Measurements from ENCODE around the gene SLCO4C1.

Gene SLCO4C1

DNA sequence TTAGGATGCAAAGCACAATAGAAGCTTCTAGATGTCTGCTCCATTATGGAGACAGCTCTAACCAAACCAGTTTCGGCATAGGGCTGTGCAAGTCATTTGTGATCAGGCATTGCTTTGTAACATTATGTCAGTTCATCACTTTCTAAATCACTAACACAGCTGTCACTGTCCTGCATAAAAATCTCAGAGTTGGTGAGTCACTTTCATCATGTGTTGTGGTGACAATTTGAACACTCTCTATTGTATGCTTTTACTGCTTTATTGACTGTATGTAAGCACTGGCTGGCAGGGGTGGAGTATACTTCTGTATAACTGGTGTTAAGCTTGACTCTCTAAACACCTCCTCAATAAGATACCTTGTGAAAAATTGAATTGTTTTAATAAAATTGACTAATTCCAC is 77.9 kb downstream of the SLCO4C1 start:
- H2BK15ac ChIP-seq (ENCODE audit: low read length) = no peak overlapping the region
- no peak overlapping the region for H2BK12ac ChIP-seq (ENCODE audit: low read length)
- no peak overlapping the region for H3K4ac ChIP-seq (ENCODE audit: low read length)
- no peak overlapping the region for H3K18ac ChIP-seq (ENCODE audit: low read length)
- H2AFZ ChIP-seq (ENCODE audit: low read length) = no peak overlapping the region
- no peak for DNase-seq (ENCODE audit: low spot score)
- no peaks in the 10 kb centered on the region for H3K27me3 ChIP-seq (ENCODE audit: control insufficient read depth in 3 of 3, insufficient read depth in 3 of 3, low read depth in 1 of 3, low read length in 3 of 3)
- no peaks in the 10 kb centered on the region for H3K4me1 ChIP-seq (ENCODE audit: control insufficient read depth in 2 of 2, insufficient read depth in 1 of 2, low read depth in 1 of 2, low read length in 2 of 2)
- no peak overlapping the region for H3K14ac ChIP-seq (ENCODE audit: low read length)
- no peaks in the 10 kb centered on the region for H3K36me3 ChIP-seq (replicated peaks in 1 of 2; ENCODE audit: control insufficient read depth in 2 of 2, insufficient read depth in 2 of 2, low read length in 2 of 2)
- no peak overlapping the region for H4K8ac ChIP-seq (ENCODE audit: low read depth, low read length)
- H3K9me3 ChIP-seq (replicated peaks in 1 of 2; ENCODE audit: control insufficient read depth in 2 of 2, insufficient read depth in 1 of 2, low read depth in 1 of 2, low read length in 2 of 2) = peaks cover 2 to 4% of the 10 kb centered on the region in 2 donors
- H3K9ac ChIP-seq (ENCODE audit: low read depth, low read length, poor library complexity) = no peak overlapping the region
- H4K91ac ChIP-seq (ENCODE audit: low read depth, low read length, poor library complexity) = no peak overlapping the region
- H3K4me3 ChIP-seq (ENCODE audit: low read length in 2 of 2) = no peak overlapping the region
- no peak overlapping the region for H3K27ac ChIP-seq (replicated peaks; ENCODE audit: low read length)
- no peak overlapping the region for H2BK5ac ChIP-seq (ENCODE audit: low read length)
- no peak overlapping the region for H3K4me2 ChIP-seq (ENCODE audit: insufficient read depth, low read length, poor library complexity, severe bottlenecking)
- H3K23ac ChIP-seq (ENCODE audit: low read depth, low read length, poor library complexity) = no peak overlapping the region
- H2AK5ac ChIP-seq (ENCODE audit: low read depth, low read length) = no peak overlapping the region
- no peak overlapping the region for H2BK120ac ChIP-seq (ENCODE audit: low read depth, low read length)
- no CpG with 5 or more reads among the region's 1 CpG for WGBS, 2 donors (ENCODE audit: extremely low coverage in 2 of 2, insufficient read length in 2 of 2, insufficient replicate concordance in 1 of 2)
- no peaks in the 10 kb centered on the region for H3K79me1 ChIP-seq (ENCODE audit: low read depth, low read length)

DNA sequence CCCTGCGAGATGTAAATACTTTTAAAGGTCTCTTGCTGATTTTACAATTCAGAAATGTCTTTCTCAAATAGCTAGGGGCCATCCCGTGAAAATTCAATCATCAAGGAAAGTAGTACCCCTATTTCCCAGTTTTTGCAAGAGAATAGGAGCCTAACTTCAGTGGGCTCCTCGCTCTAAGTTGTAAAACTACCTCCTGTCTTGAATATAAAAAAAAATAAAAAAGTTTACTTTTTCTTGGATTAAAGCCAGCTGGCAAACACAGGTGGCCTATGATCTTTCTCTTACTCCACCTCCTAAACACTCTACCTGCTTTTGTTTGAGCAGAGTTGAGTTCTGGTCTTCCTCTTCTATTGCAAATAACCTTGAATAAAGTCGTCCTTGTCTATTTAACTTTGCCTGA is 79.4 kb downstream of the SLCO4C1 start:
- H3K4me2 ChIP-seq (ENCODE audit: insufficient read depth, low read length, poor library complexity, severe bottlenecking) = no peak overlapping the region
- no peak overlapping the region for H3K23ac ChIP-seq (ENCODE audit: low read depth, low read length, poor library complexity)
- H2BK12ac ChIP-seq (ENCODE audit: low read length) = no peak overlapping the region
- no peak overlapping the region for H3K9ac ChIP-seq (ENCODE audit: low read depth, low read length, poor library complexity)
- H3K18ac ChIP-seq (ENCODE audit: low read length) = no peak overlapping the region
- no CpG with 5 or more reads among the region's 4 CpGs for WGBS, 2 donors (ENCODE audit: extremely low coverage in 2 of 2, insufficient read length in 2 of 2, insufficient replicate concordance in 1 of 2)
- H2BK5ac ChIP-seq (ENCODE audit: low read length) = no peak overlapping the region
- no peaks in the 10 kb centered on the region for H3K27me3 ChIP-seq (ENCODE audit: control insufficient read depth in 3 of 3, insufficient read depth in 3 of 3, low read depth in 1 of 3, low read length in 3 of 3)
- no peak overlapping the region for H4K8ac ChIP-seq (ENCODE audit: low read depth, low read length)
- no peak overlapping the region for H3K14ac ChIP-seq (ENCODE audit: low read length)
- no peak overlapping the region for H4K91ac ChIP-seq (ENCODE audit: low read depth, low read length, poor library complexity)
- no peak overlapping the region for H3K4me3 ChIP-seq (ENCODE audit: low read length in 2 of 2)
- no peak overlapping the region for H3K4ac ChIP-seq (ENCODE audit: low read length)
- no peak for DNase-seq (ENCODE audit: low spot score)
- H2BK15ac ChIP-seq (ENCODE audit: low read length) = no peak overlapping the region
- no peak overlapping the region for H3K27ac ChIP-seq (replicated peaks; ENCODE audit: low read length)
- H3K79me1 ChIP-seq (ENCODE audit: low read depth, low read length) = no peaks in the 10 kb centered on the region
- H2AK5ac ChIP-seq (ENCODE audit: low read depth, low read length) = no peak overlapping the region
- H3K4me1 ChIP-seq (ENCODE audit: control insufficient read depth in 2 of 2, insufficient read depth in 1 of 2, low read depth in 1 of 2, low read length in 2 of 2) = no peaks in the 10 kb centered on the region
- H2AFZ ChIP-seq (ENCODE audit: low read length) = no peak overlapping the region
- H2BK120ac ChIP-seq (ENCODE audit: low read depth, low read length) = no peak overlapping the region
- H3K36me3 ChIP-seq (replicated peaks in 1 of 2; ENCODE audit: control insufficient read depth in 2 of 2, insufficient read depth in 2 of 2, low read length in 2 of 2) = no peaks in the 10 kb centered on the region
- no peaks in the 10 kb centered on the region for H3K9me3 ChIP-seq (replicated peaks in 1 of 2; ENCODE audit: control insufficient read depth in 2 of 2, insufficient read depth in 1 of 2, low read depth in 1 of 2, low read length in 2 of 2)

DNA sequence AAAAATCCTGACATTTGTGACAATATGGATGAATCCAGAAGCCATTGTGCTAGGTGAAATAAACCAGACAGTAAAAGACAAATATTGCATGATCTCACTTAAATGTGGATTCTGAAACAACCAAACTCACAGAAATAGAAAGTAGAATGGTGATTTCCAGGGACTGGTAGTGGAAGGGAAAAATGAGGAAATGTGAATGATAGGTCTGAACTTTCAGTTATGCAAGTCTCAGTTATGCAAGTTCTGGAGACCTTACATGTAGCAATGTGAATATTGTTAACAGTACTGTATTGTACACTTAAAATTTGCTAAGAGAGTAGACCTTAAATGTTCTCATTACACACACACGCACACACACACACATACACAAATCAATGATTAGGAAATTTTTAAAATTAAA is 84.9 kb downstream of the SLCO4C1 start:
- Histone ChIP-seq H3K18ac (ENCODE audit: low read length) (no peak overlapping the region), H3K9me3 (replicated peaks in 1 of 2; ENCODE audit: control insufficient read depth in 2 of 2, insufficient read depth in 1 of 2, low read depth in 1 of 2, low read length in 2 of 2) (no peaks in the 10 kb centered on the region)

DNA sequence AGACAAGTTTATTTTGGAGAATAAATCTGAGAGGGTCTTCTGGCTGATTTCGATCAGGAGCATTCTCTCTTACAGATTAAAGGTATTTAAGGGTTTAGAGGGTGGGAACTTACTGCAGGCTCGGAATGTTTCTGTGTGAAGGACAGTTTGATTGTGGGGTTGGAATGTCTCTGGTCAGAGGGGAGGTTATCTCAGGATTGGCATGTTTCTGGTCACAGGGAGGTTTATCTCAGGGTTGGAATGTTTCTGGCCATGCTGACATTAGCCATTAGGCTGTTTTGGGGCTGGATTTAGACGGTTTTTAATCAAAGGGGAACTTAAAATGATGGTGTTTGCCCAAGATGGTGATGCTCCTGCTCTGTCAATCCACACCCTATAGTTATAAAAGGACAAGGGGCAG is 95.2 kb downstream of the SLCO4C1 start:
- no peaks in the 10 kb centered on the region for H3K27me3 ChIP-seq (ENCODE audit: control insufficient read depth in 3 of 3, insufficient read depth in 3 of 3, low read depth in 1 of 3, low read length in 3 of 3)
- H2BK12ac ChIP-seq (ENCODE audit: low read length) = no peak overlapping the region
- WGBS, 2 donors (ENCODE audit: extremely low coverage in 2 of 2, insufficient read length in 2 of 2, insufficient replicate concordance in 1 of 2) = no CpG with 5 or more reads among the region's 3 CpGs
- H3K14ac ChIP-seq (ENCODE audit: low read length) = no peak overlapping the region
- H4K8ac ChIP-seq (ENCODE audit: low read depth, low read length) = no peak overlapping the region
- no peak overlapping the region for H2AK5ac ChIP-seq (ENCODE audit: low read depth, low read length)
- H3K4me2 ChIP-seq (ENCODE audit: insufficient read depth, low read length, poor library complexity, severe bottlenecking) = no peak overlapping the region
- no peak overlapping the region for H3K4me3 ChIP-seq (ENCODE audit: low read length in 2 of 2)
- no peak overlapping the region for H3K9ac ChIP-seq (ENCODE audit: low read depth, low read length, poor library complexity)
- H3K23ac ChIP-seq (ENCODE audit: low read depth, low read length, poor library complexity) = no peak overlapping the region
- DNase-seq (ENCODE audit: low spot score) = no peak
- no peak overlapping the region for H4K91ac ChIP-seq (ENCODE audit: low read depth, low read length, poor library complexity)
- no peak overlapping the region for H3K27ac ChIP-seq (replicated peaks; ENCODE audit: low read length)
- no peaks in the 10 kb centered on the region for H3K36me3 ChIP-seq (replicated peaks in 1 of 2; ENCODE audit: control insufficient read depth in 2 of 2, insufficient read depth in 2 of 2, low read length in 2 of 2)
- no peak overlapping the region for H3K18ac ChIP-seq (ENCODE audit: low read length)
- H2BK15ac ChIP-seq (ENCODE audit: low read length) = no peak overlapping the region
- no peak overlapping the region for H3K4ac ChIP-seq (ENCODE audit: low read length)
- H2BK120ac ChIP-seq (ENCODE audit: low read depth, low read length) = no peak overlapping the region
- H3K4me1 ChIP-seq (ENCODE audit: control insufficient read depth in 2 of 2, insufficient read depth in 1 of 2, low read depth in 1 of 2, low read length in 2 of 2) = no peaks in the 10 kb centered on the region
- no peak overlapping the region for H2BK5ac ChIP-seq (ENCODE audit: low read length)
- no peaks in the 10 kb centered on the region for H3K79me1 ChIP-seq (ENCODE audit: low read depth, low read length)
- peaks cover 0 to 2% of the 10 kb centered on the region in 2 donors for H3K9me3 ChIP-seq (replicated peaks in 1 of 2; ENCODE audit: control insufficient read depth in 2 of 2, insufficient read depth in 1 of 2, low read depth in 1 of 2, low read length in 2 of 2)
- no peak overlapping the region for H2AFZ ChIP-seq (ENCODE audit: low read length)

More for the DNA sequence above, 84.9 kb downstream of the SLCO4C1 start:
- no peak for DNase-seq (ENCODE audit: low spot score)
- H3K9ac ChIP-seq (ENCODE audit: low read depth, low read length, poor library complexity) = no peak overlapping the region
- H2AFZ ChIP-seq (ENCODE audit: low read length) = no peak overlapping the region
- WGBS, 2 donors (ENCODE audit: extremely low coverage in 2 of 2, insufficient read length in 2 of 2, insufficient replicate concordance in 1 of 2) = no CpG with 5 or more reads among the region's 1 CpG
- H3K27ac ChIP-seq (replicated peaks; ENCODE audit: low read length) = no peak overlapping the region
- H3K4ac ChIP-seq (ENCODE audit: low read length) = no peak overlapping the region
- no peak overlapping the region for H3K4me3 ChIP-seq (ENCODE audit: low read length in 2 of 2)
- no peak overlapping the region for H2BK12ac ChIP-seq (ENCODE audit: low read length)
- H3K4me2 ChIP-seq (ENCODE audit: insufficient read depth, low read length, poor library complexity, severe bottlenecking) = no peak overlapping the region
- H3K79me1 ChIP-seq (ENCODE audit: low read depth, low read length) = no peaks in the 10 kb centered on the region
- no peak overlapping the region for H2BK120ac ChIP-seq (ENCODE audit: low read depth, low read length)
- no peaks in the 10 kb centered on the region for H3K4me1 ChIP-seq (ENCODE audit: control insufficient read depth in 2 of 2, insufficient read depth in 1 of 2, low read depth in 1 of 2, low read length in 2 of 2)
- no peak overlapping the region for H2BK15ac ChIP-seq (ENCODE audit: low read length)
- H3K14ac ChIP-seq (ENCODE audit: low read length) = no peak overlapping the region
- H2BK5ac ChIP-seq (ENCODE audit: low read length) = no peak overlapping the region
- no peak overlapping the region for H2AK5ac ChIP-seq (ENCODE audit: low read depth, low read length)
- H3K27me3 ChIP-seq (ENCODE audit: control insufficient read depth in 3 of 3, insufficient read depth in 3 of 3, low read depth in 1 of 3, low read length in 3 of 3) = no peaks in the 10 kb centered on the region
- no peak overlapping the region for H4K8ac ChIP-seq (ENCODE audit: low read depth, low read length)
- H4K91ac ChIP-seq (ENCODE audit: low read depth, low read length, poor library complexity) = no peak overlapping the region
- H3K23ac ChIP-seq (ENCODE audit: low read depth, low read length, poor library complexity) = no peak overlapping the region
- H3K36me3 ChIP-seq (replicated peaks in 1 of 2; ENCODE audit: control insufficient read depth in 2 of 2, insufficient read depth in 2 of 2, low read length in 2 of 2) = no peaks in the 10 kb centered on the region
